Activated T-cell treated with anti-CD3 and anti-CD28 coated beads, Interleukin-2, amount 50 U/mL, for 1 hour (primary cell): ENCODE data around the gene LIN52.

Source experiments
- DNase-seq: peaks from one replicate; pipeline ENCODE4 v3.0.0-alpha.2; 2020

LIN52 gene

GRCh38 chr14:74239848-74240793 is 155.4 kb downstream of the LIN52 start:
- DNase-seq: no peak

- no peak for DNase-seq
Observed at GRCh38 chr14:74240794-74241651, 156.3 kb downstream of the LIN52 start.

GRCh38 chr14:74241652-74242017 is 156.9 kb downstream of the LIN52 start:
- DNase-seq: no peak

- DNase-seq: no peak
Observed at GRCh38 chr14:74242021-74242779, 157.4 kb downstream of the LIN52 start.

GRCh38 chr14:74242780-74243042 is 158.0 kb downstream of the LIN52 start:
- no peak for DNase-seq

- no peak for DNase-seq
Observed at GRCh38 chr14:74243051-74243450, 158.3 kb downstream of the LIN52 start.

GRCh38 chr14:74244115-74244514 is 159.4 kb downstream of the LIN52 start:
- no peak for DNase-seq

- no peak for DNase-seq
Observed at GRCh38 chr14:74245292-74245691, 160.5 kb downstream of the LIN52 start.

GRCh38 chr14:74246542-74246941 is 161.8 kb downstream of the LIN52 start:
- no peak for DNase-seq

GRCh38 chr14:74248017-74248416 is 163.3 kb downstream of the LIN52 start:
- no peak for DNase-seq

GRCh38 chr14:74249433-74250375 is 164.9 kb downstream of the LIN52 start:
- DNase-seq: no peak
